GM23248 (cell line): ENCODE measurements around the gene ITSN2. TPM values are rescaled to one million over a fixed set of nuclear protein-coding genes. Genes with fewer than 3 reads are reported as not detected.

Experiments used
- DNase-seq: peaks from one replicate; pipeline ENCODE4 v3.0.0-alpha.2; 2015
- H2AFZ ChIP-seq: fragments of 200-600 bp; sonication (generic); 2 replicates; pipeline ENCODE4 v1.6.1; 2016; ENCODE audit warnings: antibody characterized with exemption
- H3F3A ChIP-seq: fragments of 200-600 bp; sonication (generic); 2 replicates; pipeline ENCODE4 v1.6.1; 2016; ENCODE audit warnings: mild to moderate bottlenecking, antibody characterized with exemption, mixed run types; ENCODE audit not compliant: insufficient read depth
- H3K27ac ChIP-seq: fragments of 200-600 bp; sonication (generic); 2 replicates; pipeline ENCODE4 v1.5.1; 2016; ENCODE audit warnings: mild to moderate bottlenecking
- H3K27me3 ChIP-seq: fragments of 200-600 bp; sonication (generic); replicated peaks from 2 replicates; pipeline ENCODE4 v1.6.1; 2016; ENCODE audit warnings: mild to moderate bottlenecking; ENCODE audit not compliant: insufficient read depth
- H3K36me3 ChIP-seq: fragments of 200-600 bp; sonication (generic); 2 replicates; pipeline ENCODE4 v1.6.1; 2016; ENCODE audit warnings: low read depth, mild to moderate bottlenecking
- H3K4me1 ChIP-seq: fragments of 200-600 bp; sonication (generic); 2 replicates; pipeline ENCODE4 v1.6.1; 2016; ENCODE audit warnings: mild to moderate bottlenecking; ENCODE audit not compliant: insufficient read depth
- H3K4me2 ChIP-seq: fragments of 200-600 bp; sonication (generic); one replicate; pipeline ENCODE4 v1.6.1; 2016; ENCODE audit warnings: mild to moderate bottlenecking; ENCODE audit not compliant: unreplicated experiment
- H3K4me3 ChIP-seq: fragments of 200-600 bp; sonication (generic); 2 replicates; pipeline ENCODE4 v1.5.1; 2016; ENCODE audit warnings: mild to moderate bottlenecking
- H3K79me2 ChIP-seq: fragments of 200-600 bp; sonication (generic); 2 replicates; pipeline ENCODE4 v1.6.1; 2016; ENCODE audit warnings: mild to moderate bottlenecking; ENCODE audit not compliant: insufficient read depth
- H3K9ac ChIP-seq: fragments of 200-600 bp; sonication (generic); 2 replicates; pipeline ENCODE4 v1.6.1; 2016; ENCODE audit warnings: mild to moderate bottlenecking
- H3K9me2 ChIP-seq: fragments of 200-600 bp; sonication (generic); 2 replicates; pipeline ENCODE4 v1.6.1; 2016; ENCODE audit warnings: mixed run types, mild to moderate bottlenecking, moderate library complexity; ENCODE audit not compliant: insufficient read depth
- H3K9me3 ChIP-seq: fragments of 200-600 bp; sonication (generic); one replicate; pipeline ENCODE4 v1.6.1; 2017; ENCODE audit warnings: low read depth
- H4K20me1 ChIP-seq: fragments of 200-600 bp; sonication (generic); 2 replicates; pipeline ENCODE4 v1.6.0; 2016; ENCODE audit not compliant: insufficient read depth
- EZH2 ChIP-seq: fragments of 200-600 bp; sonication (generic); IDR thresholded peaks from 2 replicates; pipeline ENCODE4 v1.6.1; 2018; ENCODE audit warnings: antibody characterized with exemption, mild to moderate bottlenecking; ENCODE audit not compliant: insufficient read depth, poor library complexity, severe bottlenecking
- EZH2phosphoT487 ChIP-seq: fragments of 200-600 bp; sonication (generic); IDR thresholded peaks from 2 replicates; pipeline ENCODE4 v1.6.1; 2018; ENCODE audit warnings: antibody characterized with exemption, moderate library complexity, mild to moderate bottlenecking, low read depth; ENCODE audit not compliant: insufficient read depth
- WGBS, 2 experiments: methylation state at CpG; one replicate each; pipeline ENCODE4 v1.1.6; 2015 to 2017; ENCODE audit warnings: low lambda C conversion rate in 2 of 2, low coverage in 1 of 2; ENCODE audit errors: missing lambda C conversion rate in 2 of 2; 5-methylcytosine and 5-hydroxymethylcytosine counted together
- in situ Hi-C: fragments of 300-500 bp; cut with MboI; formaldehyde crosslinking; loops from 2 replicates; pipeline ENCODE4 v1.15.0; 2020
- polyA plus RNA-seq: library from polyadenylated mRNA; unstranded; fragments of >200 nt; fragmentation: Nextera tagmentation; extraction: Ambion mirVana; gene quantifications from 2 replicates; pipeline ENCODE4 v1.2.1, GENCODE V29; 2016
- total RNA-seq: library from RNA; depleted of rRNA; stranded (reverse); fragments of >200 nt; shearing (Covaris generic); gene quantifications from 2 replicates; pipeline ENCODE4 v1.2.3, GENCODE V29; 2014

The ITSN2 gene
- total and polyA plus RNA-seq, 2 experiments from 2014 or later: 12.9 to 19.2 TPM

- H2AFZ ChIP-seq: no peak overlapping the region
- H3K27ac ChIP-seq: no peak overlapping the region
- in situ Hi-C loops: no loop called here
- no peak overlapping the region for H3K4me2 ChIP-seq
- no peaks in the 10 kb centered on the region for H3K36me3 ChIP-seq
- H3K4me3 ChIP-seq: no peak overlapping the region
- no peak overlapping the region for H3K9ac ChIP-seq
- no peaks in the 10 kb centered on the region for H3K79me2 ChIP-seq
- WGBS, 2 experiments: 60 to 66% methylated on average over 2 of the region's 2 CpGs
- H3K27me3 ChIP-seq: no peaks in the 10 kb centered on the region
- no peaks in the 10 kb centered on the region for H3F3A ChIP-seq
- no peaks in the 10 kb centered on the region for H3K4me1 ChIP-seq
- H4K20me1 ChIP-seq: no peaks in the 10 kb centered on the region
- H3K9me3 ChIP-seq: no peaks in the 10 kb centered on the region
- TF ChIP-seq EZH2phosphoT487: no peak
- no peak for TF ChIP-seq EZH2
- no peak for DNase-seq
- H3K9me2 ChIP-seq: no peaks in the 10 kb centered on the region
Measured at GRCh38 chr2:24163601-24164000, 196.7 kb downstream of the ITSN2 start.

- 56 to 62% methylated on average over 3 of the region's 3 CpGs for WGBS, 2 experiments
- Histone ChIP-seq H3K27me3 (no peaks in the 10 kb centered on the region), H3K27ac (no peak overlapping the region), H3K4me3 (no peak overlapping the region), H3K4me1 (no peaks in the 10 kb centered on the region), H3K4me2 (no peak overlapping the region), H4K20me1 (no peaks in the 10 kb centered on the region), H2AFZ (no peak overlapping the region), H3K9me2 (no peaks in the 10 kb centered on the region), H3K36me3 (no peaks in the 10 kb centered on the region), H3K9me3 (no peaks in the 10 kb centered on the region), H3K79me2 (no peaks in the 10 kb centered on the region), H3F3A (no peaks in the 10 kb centered on the region), H3K9ac (no peak overlapping the region)
- DNase-seq: no peak
- in situ Hi-C loops: no loop called here
- no peak for TF ChIP-seq EZH2
- no peak for TF ChIP-seq EZH2phosphoT487
Measured at GRCh38 chr2:24163186-24163585, 197.2 kb downstream of the ITSN2 start.

- H3K36me3 ChIP-seq: no peaks in the 10 kb centered on the region
- no peak overlapping the region for H2AFZ ChIP-seq
- H3K4me1 ChIP-seq: no peaks in the 10 kb centered on the region
- H3K9me2 ChIP-seq: no peaks in the 10 kb centered on the region
- no peaks in the 10 kb centered on the region for H3F3A ChIP-seq
- H3K4me3 ChIP-seq: no peak overlapping the region
- no peaks in the 10 kb centered on the region for H4K20me1 ChIP-seq
- in situ Hi-C loops: no loop called here
- H3K9me3 ChIP-seq: no peaks in the 10 kb centered on the region
- WGBS, 2 experiments: 100% methylated on average over 1 of the region's 1 CpG
- H3K9ac ChIP-seq: no peak overlapping the region
- H3K27me3 ChIP-seq: no peaks in the 10 kb centered on the region
- H3K4me2 ChIP-seq: no peak overlapping the region
- H3K27ac ChIP-seq: no peak overlapping the region
- no peak for DNase-seq
- TF ChIP-seq EZH2phosphoT487: no peak
- TF ChIP-seq EZH2: no peak
- H3K79me2 ChIP-seq: no peaks in the 10 kb centered on the region
Measured at GRCh38 chr2:24162494-24162893, 197.8 kb downstream of the ITSN2 start.

- Histone ChIP-seq H3K9ac (no peak overlapping the region), H2AFZ (no peak overlapping the region), H3K4me1 (no peaks in the 10 kb centered on the region), H3K4me2 (no peak overlapping the region), H4K20me1 (no peaks in the 10 kb centered on the region), H3K36me3 (no peaks in the 10 kb centered on the region), H3K27ac (no peak overlapping the region), H3K9me3 (no peaks in the 10 kb centered on the region), H3K4me3 (no peak overlapping the region), H3K27me3 (no peaks in the 10 kb centered on the region), H3K9me2 (no peaks in the 10 kb centered on the region), H3F3A (no peaks in the 10 kb centered on the region), H3K79me2 (no peaks in the 10 kb centered on the region)
- in situ Hi-C loops: no loop called here
- DNase-seq: no peak
- no peak for TF ChIP-seq EZH2phosphoT487
Measured at GRCh38 chr2:24160761-24161160, 199.6 kb downstream of the ITSN2 start.

GRCh38 chr2:24159708-24160107 lies 200.6 kb downstream of the ITSN2 start:
- Histone ChIP-seq H2AFZ (no peak overlapping the region), H3K27me3 (no peaks in the 10 kb centered on the region), H3K9ac (no peak overlapping the region), H3K36me3 (no peaks in the 10 kb centered on the region), H3K27ac (no peak overlapping the region), H4K20me1 (no peaks in the 10 kb centered on the region), H3K4me2 (no peak overlapping the region), H3K9me3 (no peaks in the 10 kb centered on the region), H3K4me1 (no peaks in the 10 kb centered on the region), H3F3A (no peaks in the 10 kb centered on the region), H3K4me3 (no peak overlapping the region), H3K9me2 (no peaks in the 10 kb centered on the region), H3K79me2 (no peaks in the 10 kb centered on the region)
- 87 to 91% methylated on average over 4 of the region's 4 CpGs for WGBS, 2 experiments
- in situ Hi-C loops: no loop called here
- no peak for TF ChIP-seq EZH2phosphoT487
- no peak for TF ChIP-seq EZH2
- no peak for DNase-seq
